Measurements from ENCODE around the gene TXK.

The TXK gene

GRCh38 chr4:48058617-48059530 is 75.2 kb downstream of the TXK start:
- Histone ChIP-seq H2BK120ac (ENCODE audit: low read depth, low read length) (no peak overlapping the region), H3K18ac (ENCODE audit: low read length) (no peak overlapping the region), H3K56ac (ENCODE audit: low read length) (no peak overlapping the region), H3K36me3 (ENCODE audit: control insufficient read depth, insufficient read depth, low read length) (no peaks in the 10 kb centered on the region), H3K79me1 (ENCODE audit: low read length) (no peaks in the 10 kb centered on the region), H3K4me2 (ENCODE audit: low read length) (no peak overlapping the region), H3K27me3 (ENCODE audit: insufficient read depth, low read length, poor library complexity) (no peaks in the 10 kb centered on the region), H3K23ac (ENCODE audit: low read length) (no peak overlapping the region), H3K4me3 (ENCODE audit: low read length) (no peak overlapping the region), H3K27ac (ENCODE audit: low read depth, low read length) (no peak overlapping the region), H3K9ac (ENCODE audit: low read length) (no peak overlapping the region), H3K4ac (ENCODE audit: low read depth, low read length) (no peak overlapping the region), H3K4me1 (ENCODE audit: control insufficient read depth, low read depth, low read length) (no peaks in the 10 kb centered on the region), H2AK5ac (ENCODE audit: low read length) (no peak overlapping the region), H3K79me2 (ENCODE audit: control insufficient read depth, insufficient read depth, low read length) (no peaks in the 10 kb centered on the region), H2BK5ac (ENCODE audit: low read length) (no peak overlapping the region), H4K8ac (ENCODE audit: low read depth, low read length) (no peak overlapping the region), H2BK15ac (replicated peaks; ENCODE audit: low read depth) (no peak overlapping the region), H4K5ac (ENCODE audit: low read length) (no peak overlapping the region)
- peak; percentile 61 for DNase-seq
- no CpG with 5 or more reads among the region's 5 CpGs for WGBS (ENCODE audit: extremely low coverage, insufficient coverage, low lambda C conversion rate)

DNA sequence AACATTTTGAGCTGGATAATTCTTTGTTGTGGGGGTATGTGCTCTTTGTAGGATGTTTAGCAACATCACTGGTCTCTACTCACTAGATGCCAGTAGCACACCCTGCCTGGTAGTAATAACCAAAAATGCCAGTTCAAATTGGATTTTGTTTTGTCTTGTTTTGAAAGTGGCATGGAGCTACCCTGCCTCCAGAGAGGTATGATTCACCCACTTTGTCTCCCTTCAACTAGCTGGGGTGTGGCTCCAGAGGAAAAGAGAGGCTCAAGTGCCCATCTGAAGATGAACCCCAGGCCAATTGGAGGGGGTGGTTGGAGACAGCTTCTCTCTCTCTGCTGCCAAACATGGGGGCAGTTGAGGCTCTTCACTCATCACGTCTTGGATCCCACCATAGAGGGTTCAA is 83.0 kb downstream of the TXK start:
- no peak overlapping the region for H4K5ac ChIP-seq (ENCODE audit: low read length)
- no peak overlapping the region for H3K9ac ChIP-seq (ENCODE audit: low read length)
- H2BK5ac ChIP-seq (ENCODE audit: low read length), result no peak overlapping the region
- no peak overlapping the region for H3K18ac ChIP-seq (ENCODE audit: low read length)
- no peak overlapping the region for H3K27ac ChIP-seq (ENCODE audit: low read depth, low read length)
- H3K4me3 ChIP-seq (ENCODE audit: low read length), result no peak overlapping the region
- H3K56ac ChIP-seq (ENCODE audit: low read length), result no peak overlapping the region
- H3K4me2 ChIP-seq (ENCODE audit: low read length), result no peak overlapping the region
- H3K4me1 ChIP-seq (ENCODE audit: control insufficient read depth, low read depth, low read length), result no peaks in the 10 kb centered on the region
- H2BK120ac ChIP-seq (ENCODE audit: low read depth, low read length), result no peak overlapping the region
- H4K8ac ChIP-seq (ENCODE audit: low read depth, low read length), result no peak overlapping the region
- WGBS (ENCODE audit: extremely low coverage, insufficient coverage, low lambda C conversion rate), result no CpG with 5 or more reads among the region's 1 CpG
- no peak overlapping the region for H2BK15ac ChIP-seq (replicated peaks; ENCODE audit: low read depth)
- H3K36me3 ChIP-seq (ENCODE audit: control insufficient read depth, insufficient read depth, low read length), result no peaks in the 10 kb centered on the region
- no peak for DNase-seq
- H3K79me1 ChIP-seq (ENCODE audit: low read length), result no peaks in the 10 kb centered on the region
- H2AK5ac ChIP-seq (ENCODE audit: low read length), result no peak overlapping the region
- H3K4ac ChIP-seq (ENCODE audit: low read depth, low read length), result no peak overlapping the region
- no peaks in the 10 kb centered on the region for H3K79me2 ChIP-seq (ENCODE audit: control insufficient read depth, insufficient read depth, low read length)
- H3K23ac ChIP-seq (ENCODE audit: low read length), result no peak overlapping the region
- no peaks in the 10 kb centered on the region for H3K27me3 ChIP-seq (ENCODE audit: insufficient read depth, low read length, poor library complexity)

DNA sequence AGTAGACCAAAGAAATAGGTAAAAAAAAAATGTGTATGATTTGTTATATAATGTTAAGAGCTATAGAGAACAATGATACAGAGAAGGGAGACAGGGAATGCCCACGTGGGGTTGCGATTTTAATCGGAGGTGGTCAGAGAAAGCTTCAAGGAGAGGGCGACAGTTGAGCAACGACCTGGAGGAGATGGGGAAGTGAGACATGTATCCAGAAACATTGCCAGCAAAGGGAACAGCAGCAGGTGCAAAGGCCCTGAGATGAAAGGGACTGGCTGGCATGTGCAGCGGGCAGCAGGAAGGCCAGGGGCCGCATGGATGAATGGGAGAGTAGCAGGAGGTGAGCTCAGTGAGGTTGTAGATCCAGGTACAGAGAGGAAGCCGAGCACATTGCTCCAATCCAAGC is 84.6 kb downstream of the TXK start:
- Histone ChIP-seq H3K9ac (ENCODE audit: low read length) (no peak overlapping the region), H2BK15ac (replicated peaks; ENCODE audit: low read depth) (no peak overlapping the region), H3K4me1 (ENCODE audit: control insufficient read depth, low read depth, low read length) (no peaks in the 10 kb centered on the region), H4K8ac (ENCODE audit: low read depth, low read length) (no peak overlapping the region), H2BK5ac (ENCODE audit: low read length) (no peak overlapping the region), H3K4me2 (ENCODE audit: low read length) (no peak overlapping the region), H3K79me2 (ENCODE audit: control insufficient read depth, insufficient read depth, low read length) (no peaks in the 10 kb centered on the region), H3K27me3 (ENCODE audit: insufficient read depth, low read length, poor library complexity) (no peaks in the 10 kb centered on the region), H2AK5ac (ENCODE audit: low read length) (no peak overlapping the region), H3K27ac (ENCODE audit: low read depth, low read length) (no peak overlapping the region), H3K23ac (ENCODE audit: low read length) (peak overlapping the region; percentile 74), H3K79me1 (ENCODE audit: low read length) (no peaks in the 10 kb centered on the region), H3K18ac (ENCODE audit: low read length) (no peak overlapping the region), H3K36me3 (ENCODE audit: control insufficient read depth, insufficient read depth, low read length) (no peaks in the 10 kb centered on the region), H4K5ac (ENCODE audit: low read length) (no peak overlapping the region), H3K4ac (ENCODE audit: low read depth, low read length) (no peak overlapping the region), H3K56ac (ENCODE audit: low read length) (no peak overlapping the region), H3K4me3 (ENCODE audit: low read length) (no peak overlapping the region), H2BK120ac (ENCODE audit: low read depth, low read length) (no peak overlapping the region)
- DNase-seq, result no peak
- no CpG with 5 or more reads among the region's 8 CpGs for WGBS (ENCODE audit: extremely low coverage, insufficient coverage, low lambda C conversion rate)

- Histone ChIP-seq H3K4me3 (ENCODE audit: low read length) (no peak overlapping the region), H3K18ac (ENCODE audit: low read length) (no peak overlapping the region), H2BK5ac (ENCODE audit: low read length) (no peak overlapping the region), H4K8ac (ENCODE audit: low read depth, low read length) (no peak overlapping the region), H3K56ac (ENCODE audit: low read length) (no peak overlapping the region), H4K5ac (ENCODE audit: low read length) (no peak overlapping the region), H3K23ac (ENCODE audit: low read length) (no peak overlapping the region), H3K27me3 (ENCODE audit: insufficient read depth, low read length, poor library complexity) (no peaks in the 10 kb centered on the region), H2AK5ac (ENCODE audit: low read length) (no peak overlapping the region), H2BK120ac (ENCODE audit: low read depth, low read length) (no peak overlapping the region), H3K4me1 (ENCODE audit: control insufficient read depth, low read depth, low read length) (no peaks in the 10 kb centered on the region), H3K4ac (ENCODE audit: low read depth, low read length) (no peak overlapping the region), H3K79me1 (ENCODE audit: low read length) (no peaks in the 10 kb centered on the region), H3K4me2 (ENCODE audit: low read length) (no peak overlapping the region), H3K9ac (ENCODE audit: low read length) (no peak overlapping the region), H2BK15ac (replicated peaks; ENCODE audit: low read depth) (no peak overlapping the region), H3K36me3 (ENCODE audit: control insufficient read depth, insufficient read depth, low read length) (no peaks in the 10 kb centered on the region), H3K27ac (ENCODE audit: low read depth, low read length) (no peak overlapping the region), H3K79me2 (ENCODE audit: control insufficient read depth, insufficient read depth, low read length) (no peaks in the 10 kb centered on the region)
- peak; percentile 60 for DNase-seq
- WGBS (ENCODE audit: extremely low coverage, insufficient coverage, low lambda C conversion rate), result no CpG with 5 or more reads among the region's 1 CpG
These were observed 86.2 kb downstream of the TXK start for GRCh38 chr4:48047896-48048295.

DNA sequence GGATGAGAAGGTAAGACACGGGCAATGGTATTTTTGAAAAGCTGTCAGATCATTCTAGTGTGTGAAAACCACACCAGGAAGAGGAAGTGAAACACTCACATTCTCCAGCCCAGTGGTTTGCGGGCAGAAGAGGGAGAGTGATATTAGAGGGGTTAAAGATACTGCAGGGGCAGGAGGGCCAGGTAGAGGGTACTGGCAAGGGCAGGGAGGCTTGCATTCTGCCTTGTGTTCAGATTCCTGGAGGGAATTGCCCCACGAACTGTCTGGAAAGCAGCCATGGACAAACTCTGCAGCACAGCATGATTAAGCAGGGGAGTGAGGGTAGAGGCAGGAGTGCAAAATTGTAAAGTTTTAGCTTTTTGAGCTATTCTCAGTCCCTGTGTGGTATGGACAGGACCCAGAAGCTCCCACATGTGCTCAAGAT is 86.6 kb downstream of the TXK start:
- H3K4me2 ChIP-seq (ENCODE audit: low read length), result no peak overlapping the region
- no peaks in the 10 kb centered on the region for H3K4me1 ChIP-seq (ENCODE audit: control insufficient read depth, low read depth, low read length)
- H3K23ac ChIP-seq (ENCODE audit: low read length), result no peak overlapping the region
- H3K18ac ChIP-seq (ENCODE audit: low read length), result no peak overlapping the region
- no peak overlapping the region for H2AK5ac ChIP-seq (ENCODE audit: low read length)
- H3K9ac ChIP-seq (ENCODE audit: low read length), result no peak overlapping the region
- no peak overlapping the region for H3K56ac ChIP-seq (ENCODE audit: low read length)
- H3K36me3 ChIP-seq (ENCODE audit: control insufficient read depth, insufficient read depth, low read length), result no peaks in the 10 kb centered on the region
- H3K4me3 ChIP-seq (ENCODE audit: low read length), result no peak overlapping the region
- no peaks in the 10 kb centered on the region for H3K27me3 ChIP-seq (ENCODE audit: insufficient read depth, low read length, poor library complexity)
- no CpG with 5 or more reads among the region's 3 CpGs for WGBS (ENCODE audit: extremely low coverage, insufficient coverage, low lambda C conversion rate)
- no peaks in the 10 kb centered on the region for H3K79me1 ChIP-seq (ENCODE audit: low read length)
- no peak overlapping the region for H2BK120ac ChIP-seq (ENCODE audit: low read depth, low read length)
- no peak overlapping the region for H4K5ac ChIP-seq (ENCODE audit: low read length)
- H2BK5ac ChIP-seq (ENCODE audit: low read length), result no peak overlapping the region
- no peak overlapping the region for H4K8ac ChIP-seq (ENCODE audit: low read depth, low read length)
- no peak for DNase-seq
- no peak overlapping the region for H3K27ac ChIP-seq (ENCODE audit: low read depth, low read length)
- no peak overlapping the region for H3K4ac ChIP-seq (ENCODE audit: low read depth, low read length)
- H3K79me2 ChIP-seq (ENCODE audit: control insufficient read depth, insufficient read depth, low read length), result no peaks in the 10 kb centered on the region
- H2BK15ac ChIP-seq (replicated peaks; ENCODE audit: low read depth), result no peak overlapping the region

DNA sequence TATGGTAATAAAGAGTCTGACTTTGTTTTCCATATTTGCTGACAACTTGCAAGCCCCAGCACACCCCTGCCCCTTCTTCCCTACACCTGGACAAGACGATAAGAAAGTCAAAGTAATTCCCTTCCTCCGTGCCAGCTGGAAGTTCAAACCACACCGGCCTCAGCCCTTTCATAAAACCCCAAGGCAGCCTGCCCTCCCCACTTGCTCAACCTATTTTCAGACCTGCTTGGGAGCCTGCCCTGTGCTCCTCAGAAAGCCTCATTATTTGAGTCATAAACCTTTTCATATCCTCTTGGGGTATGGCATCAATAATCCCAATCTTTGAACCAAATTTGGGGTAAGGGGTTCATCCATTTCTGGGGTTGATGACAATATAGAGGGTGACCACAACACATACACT is 88.0 kb downstream of the TXK start:
- H3K23ac ChIP-seq (ENCODE audit: low read length), result no peak overlapping the region
- H2BK15ac ChIP-seq (replicated peaks; ENCODE audit: low read depth), result no peak overlapping the region
- no peak overlapping the region for H2BK5ac ChIP-seq (ENCODE audit: low read length)
- no peak overlapping the region for H3K9ac ChIP-seq (ENCODE audit: low read length)
- no peak overlapping the region for H3K18ac ChIP-seq (ENCODE audit: low read length)
- no peaks in the 10 kb centered on the region for H3K79me2 ChIP-seq (ENCODE audit: control insufficient read depth, insufficient read depth, low read length)
- no peak overlapping the region for H3K4me3 ChIP-seq (ENCODE audit: low read length)
- no peaks in the 10 kb centered on the region for H3K4me1 ChIP-seq (ENCODE audit: control insufficient read depth, low read depth, low read length)
- no peak overlapping the region for H3K56ac ChIP-seq (ENCODE audit: low read length)
- no peak overlapping the region for H3K4ac ChIP-seq (ENCODE audit: low read depth, low read length)
- H2AK5ac ChIP-seq (ENCODE audit: low read length), result no peak overlapping the region
- WGBS (ENCODE audit: extremely low coverage, insufficient coverage, low lambda C conversion rate), result no CpG with 5 or more reads among the region's 3 CpGs
- H3K36me3 ChIP-seq (ENCODE audit: control insufficient read depth, insufficient read depth, low read length), result no peaks in the 10 kb centered on the region
- no peaks in the 10 kb centered on the region for H3K27me3 ChIP-seq (ENCODE audit: insufficient read depth, low read length, poor library complexity)
- DNase-seq, result no peak
- no peak overlapping the region for H4K8ac ChIP-seq (ENCODE audit: low read depth, low read length)
- H3K4me2 ChIP-seq (ENCODE audit: low read length), result no peak overlapping the region
- H3K79me1 ChIP-seq (ENCODE audit: low read length), result no peaks in the 10 kb centered on the region
- H3K27ac ChIP-seq (ENCODE audit: low read depth, low read length), result no peak overlapping the region
- H2BK120ac ChIP-seq (ENCODE audit: low read depth, low read length), result no peak overlapping the region
- H4K5ac ChIP-seq (ENCODE audit: low read length), result no peak overlapping the region

Data from mesendoderm (in vitro differentiated cells).